Astrocyte of the spinal cord (primary cell): ENCODE data around the gene BTRC.
"Not testable (repeated sequence)": the region's sequence is repeated elsewhere in the genome, so short reads cannot be mapped to it uniquely, and the experiment has no call there.

Source experiments
- DNase-seq: peaks from one replicate; pipeline ENCODE4 v3.0.0; 2011; ENCODE audit warnings: low read depth, low spot score
- H3K4me3 ChIP-seq: 2 replicates; pipeline ENCODE4 v1.5.1; 2011; ENCODE audit warnings: low read depth, mild to moderate bottlenecking, low read length, moderate library complexity
- in situ Hi-C: cut with HindIII; loops from 2 replicates; pipeline ENCODE4 v1.10.0; 2017; ENCODE audit warnings: low sequenced_read_pairs
- TF ChIP-seq, protein P1 (sequence below): IDR thresholded peaks from 2 replicates; pipeline ENCODE4 v1.5.1; 2012; ENCODE audit warnings: low read depth, mild to moderate bottlenecking, low read length, inconsistent platforms

Gene BTRC

DNA sequence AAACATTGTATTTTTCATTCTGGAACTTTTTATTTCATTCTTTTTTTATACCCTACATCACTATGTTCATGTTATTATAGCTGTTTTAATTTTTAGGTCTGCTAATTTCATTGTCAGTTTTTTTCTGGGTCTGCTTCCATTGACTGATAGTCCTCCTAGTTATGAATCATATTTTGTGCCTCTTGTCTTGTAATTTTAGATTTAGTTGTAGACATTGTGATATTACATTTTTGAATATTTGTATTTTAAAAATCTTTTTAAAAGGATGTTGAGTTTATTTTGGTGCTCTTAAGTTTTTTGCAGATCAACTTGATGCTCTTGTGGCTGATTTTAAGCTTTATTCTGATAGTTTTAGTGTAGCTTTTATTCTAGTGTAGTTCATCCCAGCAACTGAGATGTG, 57.6 kb downstream of the BTRC start:
- in situ Hi-C loops = no loop called here
- DNase-seq = no peak
- TF ChIP-seq, protein P1, sequence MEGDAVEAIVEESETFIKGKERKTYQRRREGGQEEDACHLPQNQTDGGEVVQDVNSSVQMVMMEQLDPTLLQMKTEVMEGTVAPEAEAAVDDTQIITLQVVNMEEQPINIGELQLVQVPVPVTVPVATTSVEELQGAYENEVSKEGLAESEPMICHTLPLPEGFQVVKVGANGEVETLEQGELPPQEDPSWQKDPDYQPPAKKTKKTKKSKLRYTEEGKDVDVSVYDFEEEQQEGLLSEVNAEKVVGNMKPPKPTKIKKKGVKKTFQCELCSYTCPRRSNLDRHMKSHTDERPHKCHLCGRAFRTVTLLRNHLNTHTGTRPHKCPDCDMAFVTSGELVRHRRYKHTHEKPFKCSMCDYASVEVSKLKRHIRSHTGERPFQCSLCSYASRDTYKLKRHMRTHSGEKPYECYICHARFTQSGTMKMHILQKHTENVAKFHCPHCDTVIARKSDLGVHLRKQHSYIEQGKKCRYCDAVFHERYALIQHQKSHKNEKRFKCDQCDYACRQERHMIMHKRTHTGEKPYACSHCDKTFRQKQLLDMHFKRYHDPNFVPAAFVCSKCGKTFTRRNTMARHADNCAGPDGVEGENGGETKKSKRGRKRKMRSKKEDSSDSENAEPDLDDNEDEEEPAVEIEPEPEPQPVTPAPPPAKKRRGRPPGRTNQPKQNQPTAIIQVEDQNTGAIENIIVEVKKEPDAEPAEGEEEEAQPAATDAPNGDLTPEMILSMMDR = no peak
- no peak overlapping the region for H3K4me3 ChIP-seq

DNA sequence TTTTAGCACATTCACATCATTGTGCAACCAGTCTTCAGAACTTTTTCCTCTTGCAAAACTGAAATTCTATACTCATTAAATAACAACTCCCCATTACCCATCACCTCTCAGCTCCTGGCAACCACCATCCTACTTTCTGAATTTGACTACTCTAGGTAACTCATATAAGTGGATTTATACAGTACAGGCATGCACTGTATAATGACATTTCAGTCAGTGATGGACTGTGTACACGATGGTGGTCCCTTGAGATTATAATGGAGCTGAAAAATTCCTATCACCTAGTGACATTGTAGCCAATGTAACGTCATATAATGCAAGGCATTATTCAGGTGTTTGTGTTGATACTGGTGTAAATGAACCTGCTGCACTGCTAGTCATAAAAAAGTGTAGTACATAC, 60.1 kb downstream of the BTRC start:
- in situ Hi-C loops = no loop called here
- H3K4me3 ChIP-seq = no peak overlapping the region
- TF ChIP-seq, protein P1 = no peak
- no peak for DNase-seq

DNA sequence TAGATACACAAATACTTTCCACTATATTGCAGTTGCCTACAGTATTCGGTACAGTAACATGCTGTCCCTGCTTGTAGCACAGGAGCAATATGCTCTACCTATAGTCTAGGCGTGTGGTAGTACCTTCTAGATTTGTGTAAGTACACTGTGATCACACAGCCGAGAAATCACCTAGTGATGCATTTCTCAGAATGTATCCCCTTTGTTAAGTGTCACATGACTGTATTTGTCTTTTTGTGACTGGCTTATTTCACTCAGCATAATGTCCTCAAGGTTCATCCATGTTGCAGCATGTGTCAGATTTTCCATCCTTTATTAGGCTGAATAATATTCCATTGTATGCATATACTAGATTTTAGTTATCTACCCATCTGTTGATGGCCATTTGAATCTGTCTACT, 61.9 kb downstream of the BTRC start:
- DNase-seq = no peak
- TF ChIP-seq, protein P1 = no peak
- no peak overlapping the region for H3K4me3 ChIP-seq
- in situ Hi-C loops = no loop called here

DNA sequence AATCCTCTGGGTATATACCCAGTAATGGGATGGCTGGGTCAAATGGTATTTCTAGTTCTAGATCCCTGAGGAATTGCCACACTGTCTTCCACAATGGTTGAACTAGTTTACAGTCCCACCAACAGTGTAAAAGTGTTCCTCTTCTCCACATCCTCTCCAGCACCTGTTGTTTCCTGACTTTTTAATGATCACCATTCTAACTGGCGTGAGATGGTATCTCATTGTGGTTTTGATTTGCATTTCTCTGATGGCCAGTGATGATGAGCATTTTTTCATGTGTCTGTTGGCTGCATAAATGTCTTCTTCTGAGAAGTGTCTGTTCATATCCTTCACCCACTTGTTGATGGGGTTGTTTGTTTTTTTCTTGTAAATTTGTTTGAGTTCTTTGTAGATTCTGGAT, 68.0 kb downstream of the BTRC start:
- DNase-seq, in situ Hi-C loops, H3K4me3 ChIP-seq: not testable (repeated sequence)

DNA sequence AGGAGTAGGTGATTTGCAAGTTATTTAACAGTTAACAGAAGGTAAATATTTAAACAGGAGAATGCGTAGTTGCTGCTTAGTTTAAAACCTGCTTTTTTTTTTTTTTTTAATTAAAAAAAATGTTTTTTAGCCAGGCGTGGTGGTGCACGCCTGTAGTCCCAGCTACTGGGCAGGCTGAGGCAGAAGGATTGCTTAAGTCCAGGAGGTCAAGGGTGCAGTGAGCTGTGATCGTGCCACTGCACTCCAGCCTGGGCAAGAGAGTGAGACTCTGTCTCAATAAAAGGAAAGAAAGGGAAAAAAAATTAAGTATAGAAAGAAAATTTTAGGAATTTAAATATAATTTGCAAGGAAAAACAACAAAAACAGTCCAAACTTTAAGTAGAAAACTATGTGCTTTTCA, 71.6 kb downstream of the BTRC start:
- no peak overlapping the region for H3K4me3 ChIP-seq
- no peak for DNase-seq
- in situ Hi-C loops = no loop called here
- TF ChIP-seq, protein P1 = no peak

DNA sequence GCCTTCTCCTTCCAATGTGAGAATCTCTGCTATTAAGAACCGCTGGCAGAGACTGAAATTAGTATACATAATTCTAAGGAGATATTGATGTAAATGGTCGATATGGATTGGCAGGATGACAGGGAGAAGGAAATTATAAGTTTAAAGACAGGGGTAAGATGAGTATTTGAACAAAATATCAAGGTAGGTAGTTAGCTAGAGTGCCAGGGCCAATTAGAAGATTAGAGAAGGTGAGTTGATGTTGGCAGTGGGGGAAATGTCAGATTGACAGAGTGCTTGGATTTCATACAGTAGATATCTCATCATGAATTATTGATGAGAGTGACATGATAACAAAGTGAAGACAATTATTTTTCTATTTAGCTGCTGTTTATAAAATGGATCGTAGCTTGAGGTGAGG, 74.1 kb downstream of the BTRC start:
- DNase-seq = no peak
- no peak overlapping the region for H3K4me3 ChIP-seq
- in situ Hi-C loops = no loop called here
- TF ChIP-seq, protein P1 = no peak

DNA sequence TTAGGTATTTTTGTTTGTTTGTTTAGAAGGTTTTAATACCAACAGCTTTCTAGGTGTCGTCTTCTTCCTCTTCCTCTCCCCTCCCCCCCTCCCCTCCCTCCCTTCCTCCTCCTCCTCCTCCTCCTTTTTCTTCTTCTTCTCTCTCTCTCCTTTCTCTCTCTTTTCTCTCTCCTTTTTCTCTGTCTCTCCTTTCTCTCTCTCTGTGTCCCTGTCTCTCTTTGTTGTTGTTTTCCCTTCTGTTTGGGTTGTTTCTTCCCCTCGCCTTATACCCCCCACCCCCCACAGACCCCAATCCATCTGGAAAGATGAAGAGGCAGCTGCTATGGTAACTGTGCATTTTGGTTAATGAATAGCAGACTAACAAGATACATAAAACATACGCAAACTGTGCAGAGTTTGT, 75.5 kb downstream of the BTRC start:
- TF ChIP-seq, protein P1 = no peak
- in situ Hi-C loops = no loop called here
- H3K4me3 ChIP-seq = no peak overlapping the region
- no peak for DNase-seq
